HepG2 (cell line): ENCODE measurements around the gene IQSEC1. TPM values are rescaled to one million over a fixed set of nuclear protein-coding genes. Genes with fewer than 3 reads are reported as not detected.

ENCODE experiments used
- AGO2 ChIP-seq: fragments of 200-400 bp; formaldehyde crosslinking; optimal IDR thresholded peaks from 2 replicates; pipeline ENCODE3; 2017; ENCODE audit warnings: mild to moderate bottlenecking, low read depth, low read length, moderate library complexity
- ARNTL ChIP-seq: sonication (generic); formaldehyde crosslinking; IDR thresholded peaks from 2 replicates; pipeline ENCODE4 v1.4.0; 2020; ENCODE audit warnings: mild to moderate bottlenecking, missing genetic modification reagents
- ATRX ChIP-seq: sonication (generic); formaldehyde crosslinking; IDR thresholded peaks from 2 replicates; pipeline ENCODE4 v1.4.0; 2020; ENCODE audit warnings: missing genetic modification reagents, borderline replicate concordance
- CCAR2 ChIP-seq: fragments of 200-400 bp; formaldehyde crosslinking; optimal IDR thresholded peaks from 2 replicates; pipeline ENCODE3; 2018; ENCODE audit warnings: low read depth, mild to moderate bottlenecking, low read length, moderate library complexity
- HDAC2 ChIP-seq: sonication (generic); formaldehyde crosslinking; IDR thresholded peaks from 2 replicates; pipeline ENCODE4 v1.4.0; 2020; ENCODE audit warnings: missing genetic modification reagents
- IRF2 ChIP-seq: IDR thresholded peaks from 2 replicates; pipeline ENCODE4 v1.6.1; 2018; ENCODE audit warnings: missing genetic modification reagents, missing compliant biosample characterization
- JUN ChIP-seq: sonication (generic); formaldehyde crosslinking; IDR thresholded peaks from 2 replicates; pipeline ENCODE4 v1.4.0; 2020; ENCODE audit warnings: mild to moderate bottlenecking, missing genetic modification reagents
- NFYB ChIP-seq: sonication (generic); formaldehyde crosslinking; IDR thresholded peaks from 2 replicates; pipeline ENCODE4 v1.4.0; 2020; ENCODE audit warnings: missing genetic modification reagents
- STAG1 ChIP-seq: sonication (generic); formaldehyde crosslinking; IDR thresholded peaks from 2 replicates; pipeline ENCODE4 v1.4.0; 2020; ENCODE audit warnings: missing genetic modification reagents
- ZFAT ChIP-seq: sonication (generic); formaldehyde crosslinking; conservative IDR thresholded peaks from 2 replicates; pipeline ENCODE4 v1.8.1; 2023; ENCODE audit warnings: missing genetic modification reagents, inconsistent platforms
- ZNF230 ChIP-seq: sonication (generic); formaldehyde crosslinking; IDR thresholded peaks from 2 replicates; pipeline ENCODE4 v1.4.0; 2020; ENCODE audit warnings: mild to moderate bottlenecking, missing genetic modification reagents
- ZNF570 ChIP-seq: sonication (generic); formaldehyde crosslinking; IDR thresholded peaks from 2 replicates; pipeline ENCODE4 v1.4.0; 2020; ENCODE audit warnings: mild to moderate bottlenecking, missing genetic modification reagents, borderline replicate concordance
- ZNF775 ChIP-seq: sonication (generic); formaldehyde crosslinking; IDR thresholded peaks from 2 replicates; pipeline ENCODE4 v1.4.0; 2020; ENCODE audit warnings: missing genetic modification reagents, mild to moderate bottlenecking, moderate library complexity, borderline replicate concordance
- ZSCAN25 ChIP-seq: sonication (generic); formaldehyde crosslinking; IDR thresholded peaks from 2 replicates; pipeline ENCODE4 v1.8.0; 2022; ENCODE audit warnings: mild to moderate bottlenecking, missing genetic modification reagents
- polyA plus RNA-seq, 8 experiments: library from polyadenylated mRNA; depleted of rRNA in 3 of 8; stranded (reverse) in 7 of 8; unstranded in 1 of 8; fragments of >200 nt; fragmentation: Illumina TruSeq in 4 of 8; extraction: Trizol in 4 of 8; gene quantifications; 2 replicates each; pipeline versions ENCODE4 v1.2.1 to v1.2.3, GENCODE V29; 2011 to 2016; ENCODE audit warnings: low read depth in 4 of 8, missing spikeins in 1 of 8, mixed read lengths in 1 of 8; ENCODE audit not compliant: insufficient read depth in 1 of 8
- total RNA-seq, 5 experiments: library from RNA; depleted of rRNA; stranded (reverse); fragments of >200 nt; fragmentation: Illumina TruSeq; extraction: Trizol; gene quantifications; 2 replicates each; pipeline ENCODE4 v1.2.3, GENCODE V29; 2016; ENCODE audit warnings: low read depth in 1 of 5
- TF ChIP-seq, protein P1 (sequence below): sonication (generic); formaldehyde crosslinking; IDR thresholded peaks from 2 replicates; pipeline ENCODE4 v1.8.0; 2022; ENCODE audit warnings: mild to moderate bottlenecking, missing genetic modification reagents; ENCODE audit not compliant: insufficient replicate concordance
- TF ChIP-seq, protein P2 (sequence below), 2 experiments: sonication (generic) in 1 of 2; formaldehyde crosslinking in 1 of 2; IDR thresholded peaks; 2 replicates each; pipeline versions ENCODE4 v1.4.0 to v1.6.1; 2016 to 2020; ENCODE audit warnings: borderline replicate concordance in 1 of 2, low read depth in 1 of 2, mild to moderate bottlenecking in 1 of 2, missing genetic modification reagents in 1 of 2
- TF ChIP-seq, protein P3 (sequence below): sonication (generic); formaldehyde crosslinking; IDR thresholded peaks from 2 replicates; pipeline ENCODE4 v1.8.0; 2022; ENCODE audit warnings: missing genetic modification reagents, mild to moderate bottlenecking, borderline replicate concordance
- TF ChIP-seq, protein P4 (sequence below): IDR thresholded peaks from 2 replicates; pipeline ENCODE4 v1.6.1; 2016; ENCODE audit warnings: low read depth
- TF ChIP-seq, protein P5 (sequence below), 2 experiments: fragments of 450-650 bp in 1 of 2; sonication (generic) in 1 of 2; formaldehyde crosslinking; IDR thresholded peaks; 2 replicates each; pipeline versions ENCODE4 v1.5.0 to v1.8.0; 2020 to 2022; ENCODE audit warnings: mild to moderate bottlenecking in 1 of 2, missing genetic modification reagents in 1 of 2

The IQSEC1 gene
- total and polyA plus RNA-seq, 2 of the 13 experiments (the other 11 are each of a cell fraction or from before 2014, with no cell fraction given) = 17.4 to 20.2 TPM

DNA sequence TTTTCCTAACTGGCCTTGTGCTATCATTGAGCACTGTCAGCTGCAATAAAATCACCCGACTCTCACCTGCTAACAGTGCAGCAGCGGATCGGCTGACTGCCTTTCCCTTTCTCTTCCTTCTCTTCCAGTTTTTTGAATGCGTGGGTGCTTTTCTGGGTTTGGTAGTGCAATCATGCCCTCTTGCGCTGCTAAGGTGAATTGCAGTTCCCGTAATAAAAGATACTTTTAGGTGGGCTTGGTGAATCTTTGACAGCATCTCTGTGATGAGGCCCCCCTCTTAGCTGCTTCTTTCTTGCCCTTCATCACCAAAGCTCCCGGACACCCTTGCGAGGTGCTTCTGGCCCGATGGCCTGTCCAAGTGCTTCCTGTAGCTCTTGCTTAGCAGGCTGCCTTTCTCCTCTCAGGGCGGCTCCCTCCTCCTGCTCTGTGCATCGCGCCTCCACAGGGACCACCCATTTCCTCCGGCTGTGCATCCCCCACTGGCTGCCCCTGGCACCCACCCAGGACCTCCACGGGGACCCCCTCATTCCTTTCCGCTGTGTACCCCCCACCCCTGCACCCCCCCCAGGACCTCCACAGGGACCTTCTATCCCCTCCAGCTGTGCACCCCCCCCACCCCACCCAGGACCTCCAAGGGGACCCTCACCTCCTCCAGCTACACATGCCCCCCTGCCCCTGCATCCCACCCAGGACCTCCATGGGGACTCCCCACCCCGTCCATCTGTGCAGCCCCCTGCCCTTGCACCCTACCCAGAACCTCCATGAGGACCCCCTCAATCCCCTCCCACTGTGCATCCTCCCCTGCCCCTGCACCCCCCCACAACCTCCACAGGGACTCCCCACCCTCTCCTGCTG is 181.0 kb downstream of the IQSEC1 start (continued):
- TF ChIP-seq CCAR2 (no peak), ZSCAN25 (CRISPR knock-in tag) (no peak), ZFAT (CRISPR knock-in tag) (no peak), AGO2 (no peak), IRF2 (CRISPR knock-in tag) (0 out of 2 replicates have a peak, but pooled peaks have one; percentile 26), STAG1 (CRISPR knock-in tag) (peak; percentile 89), ZNF570 (no peak), HDAC2 (CRISPR knock-in tag) (no peak), ZNF775 (CRISPR knock-in tag) (no peak), ATRX (CRISPR knock-in tag) (no peak), JUN (CRISPR knock-in tag) (no peak), ARNTL (CRISPR knock-in tag) (no peak), ZNF230 (0 out of 2 replicates have a peak, but pooled peaks have one; percentile 50), NFYB (CRISPR knock-in tag) (no peak)
- TF ChIP-seq, protein P1, sequence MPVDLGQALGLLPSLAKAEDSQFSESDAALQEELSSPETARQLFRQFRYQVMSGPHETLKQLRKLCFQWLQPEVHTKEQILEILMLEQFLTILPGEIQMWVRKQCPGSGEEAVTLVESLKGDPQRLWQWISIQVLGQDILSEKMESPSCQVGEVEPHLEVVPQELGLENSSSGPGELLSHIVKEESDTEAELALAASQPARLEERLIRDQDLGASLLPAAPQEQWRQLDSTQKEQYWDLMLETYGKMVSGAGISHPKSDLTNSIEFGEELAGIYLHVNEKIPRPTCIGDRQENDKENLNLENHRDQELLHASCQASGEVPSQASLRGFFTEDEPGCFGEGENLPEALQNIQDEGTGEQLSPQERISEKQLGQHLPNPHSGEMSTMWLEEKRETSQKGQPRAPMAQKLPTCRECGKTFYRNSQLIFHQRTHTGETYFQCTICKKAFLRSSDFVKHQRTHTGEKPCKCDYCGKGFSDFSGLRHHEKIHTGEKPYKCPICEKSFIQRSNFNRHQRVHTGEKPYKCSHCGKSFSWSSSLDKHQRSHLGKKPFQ = no peak
- TF ChIP-seq, protein P2, sequence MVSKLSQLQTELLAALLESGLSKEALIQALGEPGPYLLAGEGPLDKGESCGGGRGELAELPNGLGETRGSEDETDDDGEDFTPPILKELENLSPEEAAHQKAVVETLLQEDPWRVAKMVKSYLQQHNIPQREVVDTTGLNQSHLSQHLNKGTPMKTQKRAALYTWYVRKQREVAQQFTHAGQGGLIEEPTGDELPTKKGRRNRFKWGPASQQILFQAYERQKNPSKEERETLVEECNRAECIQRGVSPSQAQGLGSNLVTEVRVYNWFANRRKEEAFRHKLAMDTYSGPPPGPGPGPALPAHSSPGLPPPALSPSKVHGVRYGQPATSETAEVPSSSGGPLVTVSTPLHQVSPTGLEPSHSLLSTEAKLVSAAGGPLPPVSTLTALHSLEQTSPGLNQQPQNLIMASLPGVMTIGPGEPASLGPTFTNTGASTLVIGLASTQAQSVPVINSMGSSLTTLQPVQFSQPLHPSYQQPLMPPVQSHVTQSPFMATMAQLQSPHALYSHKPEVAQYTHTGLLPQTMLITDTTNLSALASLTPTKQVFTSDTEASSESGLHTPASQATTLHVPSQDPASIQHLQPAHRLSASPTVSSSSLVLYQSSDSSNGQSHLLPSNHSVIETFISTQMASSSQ (IDR thresholded peaks at IDR 0.05; ENCODE audit: low read depth) = no peak
- TF ChIP-seq, protein P2 (CRISPR knock-in tag; IDR thresholded peaks at IDR 0.05; ENCODE audit: borderline replicate concordance) = no peak
- TF ChIP-seq, protein P3, sequence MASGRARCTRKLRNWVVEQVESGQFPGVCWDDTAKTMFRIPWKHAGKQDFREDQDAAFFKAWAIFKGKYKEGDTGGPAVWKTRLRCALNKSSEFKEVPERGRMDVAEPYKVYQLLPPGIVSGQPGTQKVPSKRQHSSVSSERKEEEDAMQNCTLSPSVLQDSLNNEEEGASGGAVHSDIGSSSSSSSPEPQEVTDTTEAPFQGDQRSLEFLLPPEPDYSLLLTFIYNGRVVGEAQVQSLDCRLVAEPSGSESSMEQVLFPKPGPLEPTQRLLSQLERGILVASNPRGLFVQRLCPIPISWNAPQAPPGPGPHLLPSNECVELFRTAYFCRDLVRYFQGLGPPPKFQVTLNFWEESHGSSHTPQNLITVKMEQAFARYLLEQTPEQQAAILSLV = no peak
- TF ChIP-seq, protein P4, sequence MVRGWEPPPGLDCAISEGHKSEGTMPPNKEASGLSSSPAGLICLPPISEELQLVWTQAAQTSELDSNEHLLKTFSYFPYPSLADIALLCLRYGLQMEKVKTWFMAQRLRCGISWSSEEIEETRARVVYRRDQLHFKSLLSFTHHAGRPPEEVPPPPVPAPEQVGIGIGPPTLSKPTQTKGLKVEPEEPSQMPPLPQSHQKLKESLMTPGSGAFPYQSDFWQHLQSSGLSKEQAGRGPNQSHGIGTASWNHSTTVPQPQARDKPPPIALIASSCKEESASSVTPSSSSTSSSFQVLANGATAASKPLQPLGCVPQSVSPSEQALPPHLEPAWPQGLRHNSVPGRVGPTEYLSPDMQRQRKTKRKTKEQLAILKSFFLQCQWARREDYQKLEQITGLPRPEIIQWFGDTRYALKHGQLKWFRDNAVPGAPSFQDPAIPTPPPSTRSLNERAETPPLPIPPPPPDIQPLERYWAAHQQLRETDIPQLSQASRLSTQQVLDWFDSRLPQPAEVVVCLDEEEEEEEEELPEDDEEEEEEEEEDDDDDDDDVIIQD = no peak
- TF ChIP-seq, protein P5, sequence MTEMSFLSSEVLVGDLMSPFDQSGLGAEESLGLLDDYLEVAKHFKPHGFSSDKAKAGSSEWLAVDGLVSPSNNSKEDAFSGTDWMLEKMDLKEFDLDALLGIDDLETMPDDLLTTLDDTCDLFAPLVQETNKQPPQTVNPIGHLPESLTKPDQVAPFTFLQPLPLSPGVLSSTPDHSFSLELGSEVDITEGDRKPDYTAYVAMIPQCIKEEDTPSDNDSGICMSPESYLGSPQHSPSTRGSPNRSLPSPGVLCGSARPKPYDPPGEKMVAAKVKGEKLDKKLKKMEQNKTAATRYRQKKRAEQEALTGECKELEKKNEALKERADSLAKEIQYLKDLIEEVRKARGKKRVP (CRISPR knock-in tag; IDR thresholded peaks at IDR 0.05) = no peak
